OCI-LY7 (cell line): ENCODE data around the gene EEF1B2.

Experiments
- EZH2phosphoT487 ChIP-seq: fragments of 200-600 bp; sonication (generic); IDR thresholded peaks from 2 replicates; pipeline ENCODE4 v1.6.1; 2018; ENCODE audit warnings: low read depth, borderline replicate concordance, mild to moderate bottlenecking, mixed run types, antibody characterized with exemption, low read length, moderate library complexity, mixed read lengths
- TF ChIP-seq, protein P1 (sequence below): fragments of 200-600 bp; sonication (generic); conservative IDR thresholded peaks from 2 replicates; pipeline ENCODE4 v1.5.1; 2014; ENCODE audit warnings: mild to moderate bottlenecking, antibody characterized with exemption, low read length, moderate library complexity, mixed read lengths

- TF ChIP-seq, protein P1, sequence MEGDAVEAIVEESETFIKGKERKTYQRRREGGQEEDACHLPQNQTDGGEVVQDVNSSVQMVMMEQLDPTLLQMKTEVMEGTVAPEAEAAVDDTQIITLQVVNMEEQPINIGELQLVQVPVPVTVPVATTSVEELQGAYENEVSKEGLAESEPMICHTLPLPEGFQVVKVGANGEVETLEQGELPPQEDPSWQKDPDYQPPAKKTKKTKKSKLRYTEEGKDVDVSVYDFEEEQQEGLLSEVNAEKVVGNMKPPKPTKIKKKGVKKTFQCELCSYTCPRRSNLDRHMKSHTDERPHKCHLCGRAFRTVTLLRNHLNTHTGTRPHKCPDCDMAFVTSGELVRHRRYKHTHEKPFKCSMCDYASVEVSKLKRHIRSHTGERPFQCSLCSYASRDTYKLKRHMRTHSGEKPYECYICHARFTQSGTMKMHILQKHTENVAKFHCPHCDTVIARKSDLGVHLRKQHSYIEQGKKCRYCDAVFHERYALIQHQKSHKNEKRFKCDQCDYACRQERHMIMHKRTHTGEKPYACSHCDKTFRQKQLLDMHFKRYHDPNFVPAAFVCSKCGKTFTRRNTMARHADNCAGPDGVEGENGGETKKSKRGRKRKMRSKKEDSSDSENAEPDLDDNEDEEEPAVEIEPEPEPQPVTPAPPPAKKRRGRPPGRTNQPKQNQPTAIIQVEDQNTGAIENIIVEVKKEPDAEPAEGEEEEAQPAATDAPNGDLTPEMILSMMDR = no peak
- TF ChIP-seq EZH2phosphoT487 = no peak
Measured at GRCh38 chr2:206176901-206177300, 17.2 kb downstream of the EEF1B2 start.
